ENCODE results near the gene RPRD1B. TPM values are rescaled to one million over a fixed set of nuclear protein-coding genes. Genes with fewer than 3 reads are reported as not detected.

RPRD1B gene
- polyA plus RNA-seq, 1 experiment, result 21.0 TPM

DNA sequence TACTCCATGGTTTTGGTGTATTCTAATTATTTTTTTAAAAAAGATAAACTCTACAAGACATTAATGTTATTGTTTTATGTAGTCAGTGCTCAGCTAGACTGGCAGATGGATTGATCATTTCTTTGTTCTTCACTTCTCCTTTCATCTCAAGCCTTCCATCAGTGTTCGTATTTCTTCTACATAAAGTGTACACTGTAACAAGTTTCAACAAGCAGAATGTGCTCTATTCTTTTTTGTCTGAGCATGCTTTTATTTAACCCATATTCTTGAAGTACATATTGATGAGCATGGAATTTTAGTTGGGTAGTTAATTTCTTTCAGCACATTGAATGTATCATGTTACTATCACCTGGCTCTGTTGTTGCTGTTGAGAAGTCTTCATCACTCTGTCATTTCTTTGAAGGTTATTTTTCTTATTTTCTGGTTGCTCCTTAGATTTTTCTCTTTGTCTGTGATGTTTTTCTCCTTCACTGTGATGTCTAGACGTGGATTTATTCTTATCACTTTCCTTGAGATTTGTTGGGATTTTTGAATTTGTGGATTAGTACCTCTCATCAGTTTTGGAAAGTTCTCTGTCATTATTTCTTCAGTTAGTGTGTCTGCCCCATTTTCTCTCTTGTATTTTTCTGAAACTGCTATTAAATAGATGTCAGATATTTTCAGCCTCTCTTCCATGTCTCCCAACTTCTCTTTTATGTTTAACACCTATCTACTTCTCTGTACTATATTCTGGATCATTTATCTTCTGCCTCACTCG lies 83.0 kb downstream of the RPRD1B start:
- ChIA-PET CTCF (interaction anchor here (0.7 to 3.0 kb wide), 2 partner anchors 44 to 755 kb away, joined by 3 to 11 read pairs; no protein-coding TSS in a partner anchor), POLR2A (no interaction called here)
- H3K27me3 ChIP-seq (ENCODE audit: control insufficient read depth, insufficient read depth, low read length), result no peaks in the 10 kb centered on the region
- no peak overlapping the region for H3K4me3 ChIP-seq (ENCODE audit: low read depth, low read length)
- DNase-seq (ENCODE audit: low read depth), result no peak
- TF ChIP-seq CTCF (IDR thresholded peaks at IDR 0.05; ENCODE audit: insufficient read depth, low read depth, low read length), result no peak
- H3K36me3 ChIP-seq (ENCODE audit: control insufficient read depth, insufficient read depth, low read length), result no peaks in the 10 kb centered on the region

- CTCF ChIA-PET, result no interaction called here
- Histone ChIP-seq H3K27me3 (ENCODE audit: control insufficient read depth, insufficient read depth, low read length) (no peaks in the 10 kb centered on the region), H3K4me3 (ENCODE audit: low read depth, low read length) (no peak overlapping the region), H3K36me3 (ENCODE audit: control insufficient read depth, insufficient read depth, low read length) (no peaks in the 10 kb centered on the region)
- no peak for TF ChIP-seq CTCF (IDR thresholded peaks at IDR 0.05; ENCODE audit: insufficient read depth, low read depth, low read length)
- POLR2A ChIA-PET, result no interaction called here
- DNase-seq (ENCODE audit: low read depth), result no peak
These were observed 83.7 kb downstream of the RPRD1B start for GRCh38 chr20:38117205-38117604.

DNA sequence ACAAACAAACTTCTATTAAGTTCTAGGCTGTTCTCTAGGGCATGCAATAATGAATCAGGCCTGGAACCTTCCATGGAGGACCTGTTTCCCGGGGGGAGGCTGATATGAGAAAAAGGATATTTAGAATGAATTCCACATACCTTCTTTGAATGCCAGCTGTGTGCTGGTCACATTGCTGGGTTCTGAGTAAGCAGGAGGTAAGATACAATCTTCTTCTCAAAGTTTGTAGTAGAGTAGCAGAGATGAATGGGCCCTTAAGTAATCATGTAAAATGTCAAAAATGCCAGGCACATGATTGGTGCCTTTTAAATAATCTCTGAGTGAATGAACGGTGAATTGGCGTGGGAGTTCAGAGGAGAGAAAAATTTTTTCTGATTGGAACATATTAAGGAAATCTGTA lies 84.1 kb downstream of the RPRD1B start:
- CTCF ChIA-PET, result no interaction called here
- DNase-seq (ENCODE audit: low read depth), result no peak
- TF ChIP-seq CTCF (IDR thresholded peaks at IDR 0.05; ENCODE audit: insufficient read depth, low read depth, low read length), result no peak
- POLR2A ChIA-PET, result no interaction called here
- H3K4me3 ChIP-seq (ENCODE audit: low read depth, low read length), result no peak overlapping the region
- no peaks in the 10 kb centered on the region for H3K36me3 ChIP-seq (ENCODE audit: control insufficient read depth, insufficient read depth, low read length)
- no peaks in the 10 kb centered on the region for H3K27me3 ChIP-seq (ENCODE audit: control insufficient read depth, insufficient read depth, low read length)

DNA sequence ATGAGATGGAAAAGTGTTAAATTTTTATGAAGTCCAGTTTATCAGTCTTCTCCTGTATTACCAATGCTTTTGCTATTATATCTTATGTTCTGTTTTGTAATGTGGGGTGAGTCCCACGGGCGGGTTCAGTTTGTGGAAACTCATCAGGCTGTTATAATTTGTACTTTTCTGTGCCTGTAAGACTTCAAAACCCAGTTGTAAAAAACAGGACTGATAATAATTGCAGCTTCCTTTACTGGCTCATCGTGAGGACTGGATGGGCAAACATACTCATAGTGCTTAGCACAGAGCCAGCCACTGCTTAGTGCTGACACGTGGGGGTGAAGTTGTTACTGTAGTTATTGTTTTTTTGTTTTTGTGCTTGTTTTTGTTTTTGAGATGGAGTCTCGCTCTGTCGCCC lies 85.9 kb downstream of the RPRD1B start:
- POLR2A ChIA-PET, result no interaction called here
- Histone ChIP-seq H3K4me3 (ENCODE audit: low read depth, low read length) (no peak overlapping the region), H3K36me3 (ENCODE audit: control insufficient read depth, insufficient read depth, low read length) (no peaks in the 10 kb centered on the region), H3K27me3 (ENCODE audit: control insufficient read depth, insufficient read depth, low read length) (no peaks in the 10 kb centered on the region)
- DNase-seq (ENCODE audit: low read depth), result no peak
- CTCF ChIA-PET, result no interaction called here
- no peak for TF ChIP-seq CTCF (IDR thresholded peaks at IDR 0.05; ENCODE audit: insufficient read depth, low read depth, low read length)

GRCh38 chr20:38120625-38120988 lies 87.1 kb downstream of the RPRD1B start:
- DNase-seq (ENCODE audit: low read depth), result no peak
- no peak for TF ChIP-seq CTCF (IDR thresholded peaks at IDR 0.05; ENCODE audit: insufficient read depth, low read depth, low read length)
- POLR2A ChIA-PET, result no interaction called here
- no peak overlapping the region for H3K4me3 ChIP-seq (ENCODE audit: low read depth, low read length)
- no peaks in the 10 kb centered on the region for H3K36me3 ChIP-seq (ENCODE audit: control insufficient read depth, insufficient read depth, low read length)
- H3K27me3 ChIP-seq (ENCODE audit: control insufficient read depth, insufficient read depth, low read length), result no peaks in the 10 kb centered on the region
- CTCF ChIA-PET, result no interaction called here

All from BJ (cell line).